Esophagus muscularis mucosa (tissue), 4 donors: ENCODE measurements around the gene RAB29.

Experiments
- EP300 ChIP-seq: sonication (generic); formaldehyde crosslinking; IDR thresholded peaks from one replicate; pipeline ENCODE4 v1.6.1; 2017; ENCODE audit warnings: antibody characterized with exemption
- POLR2A ChIP-seq: fragments of 450-650 bp; IDR thresholded peaks from one replicate; pipeline ENCODE4 v1.6.1; 2017; ENCODE audit warnings: antibody characterized with exemption, moderate library complexity, mild to moderate bottlenecking, low read depth
- TF ChIP-seq, protein P1 (sequence below), 3 experiments: fragments of 200-600 bp in 2 of 3; fragments of 450-650 bp in 1 of 3; sonication (generic) in 2 of 3; IDR thresholded peaks; one replicate each; pipeline ENCODE4 v1.5.1; 2017 to 2019; ENCODE audit warnings: antibody characterized with exemption in 3 of 3, mild to moderate bottlenecking in 2 of 3, moderate library complexity in 1 of 3

GRCh38 chr1:205824180-205824579 lies 48.9 kb upstream of the RAB29 start:
- no peak for TF ChIP-seq EP300
- no peak for TF ChIP-seq POLR2A
- TF ChIP-seq, protein P1, sequence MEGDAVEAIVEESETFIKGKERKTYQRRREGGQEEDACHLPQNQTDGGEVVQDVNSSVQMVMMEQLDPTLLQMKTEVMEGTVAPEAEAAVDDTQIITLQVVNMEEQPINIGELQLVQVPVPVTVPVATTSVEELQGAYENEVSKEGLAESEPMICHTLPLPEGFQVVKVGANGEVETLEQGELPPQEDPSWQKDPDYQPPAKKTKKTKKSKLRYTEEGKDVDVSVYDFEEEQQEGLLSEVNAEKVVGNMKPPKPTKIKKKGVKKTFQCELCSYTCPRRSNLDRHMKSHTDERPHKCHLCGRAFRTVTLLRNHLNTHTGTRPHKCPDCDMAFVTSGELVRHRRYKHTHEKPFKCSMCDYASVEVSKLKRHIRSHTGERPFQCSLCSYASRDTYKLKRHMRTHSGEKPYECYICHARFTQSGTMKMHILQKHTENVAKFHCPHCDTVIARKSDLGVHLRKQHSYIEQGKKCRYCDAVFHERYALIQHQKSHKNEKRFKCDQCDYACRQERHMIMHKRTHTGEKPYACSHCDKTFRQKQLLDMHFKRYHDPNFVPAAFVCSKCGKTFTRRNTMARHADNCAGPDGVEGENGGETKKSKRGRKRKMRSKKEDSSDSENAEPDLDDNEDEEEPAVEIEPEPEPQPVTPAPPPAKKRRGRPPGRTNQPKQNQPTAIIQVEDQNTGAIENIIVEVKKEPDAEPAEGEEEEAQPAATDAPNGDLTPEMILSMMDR (IDR thresholded peaks at IDR 0.05) = no peak
